ENCODE results near the gene NTRK2.

DNA sequence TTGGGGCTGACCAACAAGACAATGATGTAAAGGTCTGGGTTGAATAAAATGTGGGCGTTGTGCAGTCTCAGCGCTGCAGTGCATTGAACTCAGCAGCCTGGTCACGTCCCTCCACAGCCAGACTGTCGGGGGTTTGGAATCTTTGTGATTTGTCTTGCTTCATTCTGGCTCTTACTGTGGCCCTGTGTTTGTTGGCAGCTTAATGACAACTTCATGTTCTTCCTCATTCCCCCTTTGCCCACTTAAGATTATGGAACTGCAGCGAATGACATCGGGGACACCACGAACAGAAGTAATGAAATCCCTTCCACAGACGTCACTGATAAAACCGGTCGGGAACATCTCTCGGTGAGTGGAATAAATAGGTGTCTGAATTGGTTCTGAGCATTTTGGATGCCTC, 75.2 kb downstream of the NTRK2 start:
- no peak for TF ChIP-seq POLR2AphosphoS5 (IDR thresholded peaks at IDR 0.05; ENCODE audit: low read depth, low read length)
- TF ChIP-seq REST (IDR thresholded peaks at IDR 0.05; ENCODE audit: insufficient read depth in 1 of 2, low read depth in 2 of 2, low read length in 2 of 2): no peak
- TF ChIP-seq FOXP2 (optimal IDR thresholded peaks at IDR 0.05; ENCODE audit: borderline replicate concordance, extremely low read depth, extremely low read length, insufficient read depth): no peak
- no peak for TF ChIP-seq TAF1 (IDR thresholded peaks at IDR 0.05; ENCODE audit: borderline replicate concordance, insufficient read depth, low read length)

All from PFSK-1 (cell line).